Activated CD4-positive, alpha-beta T cell treated with anti-CD3 and anti-CD28 coated beads, Interleukin-2, amount 50 U/mL, for 24 hours (primary cell): Measurements from ENCODE around the gene RPL18.
"Not testable (repeated sequence)": the region's sequence is repeated elsewhere in the genome, so short reads cannot be mapped to it uniquely, and the experiment has no call there.

Source experiments
- DNase-seq, 2 donors: peaks; one replicate each; pipeline ENCODE4 v3.0.0-alpha.2; 2020; ENCODE audit warnings: low read depth in 1 of 2, low spot score in 1 of 2

RPL18 gene

GRCh38 chr19:48588670-48589401 is 30.1 kb downstream of the RPL18 start:
- DNase-seq, result peak; percentile 75 to 78

GRCh38 chr19:48587387-48587786 is 31.6 kb downstream of the RPL18 start:
- no peak for DNase-seq

- DNase-seq, result no peak
Measured at GRCh38 chr19:48582168-48582567, 36.8 kb downstream of the RPL18 start.

GRCh38 chr19:48578891-48579290 is 40.1 kb downstream of the RPL18 start:
- no peak for DNase-seq

GRCh38 chr19:48577908-48578307 is 41.1 kb downstream of the RPL18 start:
- DNase-seq, result not testable (repeated sequence)

GRCh38 chr19:48575931-48576622 is 42.9 kb downstream of the RPL18 start:
- no peak for DNase-seq

- no peak for DNase-seq
Measured at GRCh38 chr19:48573163-48573505, 45.8 kb downstream of the RPL18 start.

- no peak for DNase-seq
Measured at GRCh38 chr19:48571378-48572162, 47.4 kb downstream of the RPL18 start.

GRCh38 chr19:48569814-48570213 is 49.2 kb downstream of the RPL18 start:
- no peak for DNase-seq

- DNase-seq, result no peak
Measured at GRCh38 chr19:48568345-48568886, 50.6 kb downstream of the RPL18 start.
